ENCODE results near the gene EIF1AX.
"Not testable (repeated sequence)": the region's sequence is repeated elsewhere in the genome, so short reads cannot be mapped to it uniquely, and the experiment has no call there.

EIF1AX gene

GRCh38 chrX:20129547-20129946 lies 12.1 kb downstream of the EIF1AX start:
- Histone ChIP-seq H3K79me1 (ENCODE audit: low read length) (no peaks in the 10 kb centered on the region), H3K27me3 (ENCODE audit: insufficient read depth, low read length) (no peaks in the 10 kb centered on the region), H3K4me3 (ENCODE audit: low read depth, low read length) (no peak overlapping the region), H2AK5ac (ENCODE audit: low read length) (no peak overlapping the region), H3K4me1 (ENCODE audit: control insufficient read depth in 1 of 2, insufficient read depth in 2 of 2, low read length in 2 of 2) (no peaks in the 10 kb centered on the region), H3K79me2 (ENCODE audit: control insufficient read depth, insufficient read depth, low read length, poor library complexity) (no peaks in the 10 kb centered on the region), H2BK120ac (ENCODE audit: insufficient read depth, low read length, poor library complexity) (no peak overlapping the region), H3K18ac (ENCODE audit: low read length) (no peak overlapping the region), H3K4me2 (ENCODE audit: low read length) (no peak overlapping the region), H2BK12ac (ENCODE audit: low read length) (no peak overlapping the region), H4K12ac (ENCODE audit: low read depth, low read length) (no peak overlapping the region), H3K9ac (ENCODE audit: low read length) (no peak overlapping the region), H4K91ac (ENCODE audit: low read depth, low read length) (no peak overlapping the region), H3K36me3 (ENCODE audit: control insufficient read depth in 1 of 2, insufficient read depth in 2 of 2, low read length in 2 of 2) (peaks cover 13 to 14% of the 10 kb centered on the region in 2 experiments), H3K9me3 (ENCODE audit: insufficient read depth, low read depth, low read length) (no peaks in the 10 kb centered on the region), H2BK5ac (ENCODE audit: low read depth, low read length, poor library complexity) (no peak overlapping the region), H4K8ac (ENCODE audit: low read depth, low read length) (no peak overlapping the region), H3K14ac (ENCODE audit: low read length) (no peak overlapping the region), H3K4ac (ENCODE audit: low read depth, low read length) (no peak overlapping the region), H3K23ac (ENCODE audit: low read length) (no peak overlapping the region), H3K27ac (ENCODE audit: low read depth, low read length) (no peak overlapping the region), H2AFZ (ENCODE audit: insufficient read depth, low read length, poor library complexity) (no peak overlapping the region)
- no CpG with 5 or more reads among the region's 1 CpG for WGBS (ENCODE audit: extremely low coverage, insufficient coverage, insufficient read length)
- no peak for DNase-seq

GRCh38 chrX:20128670-20129069 lies 13.0 kb downstream of the EIF1AX start:
- Histone ChIP-seq H2BK12ac (ENCODE audit: low read length) (no peak overlapping the region), H3K27me3 (ENCODE audit: insufficient read depth, low read length) (no peaks in the 10 kb centered on the region), H2AK5ac (ENCODE audit: low read length) (no peak overlapping the region), H4K8ac (ENCODE audit: low read depth, low read length) (no peak overlapping the region), H2BK120ac (ENCODE audit: insufficient read depth, low read length, poor library complexity) (no peak overlapping the region), H3K4me3 (ENCODE audit: low read depth, low read length) (no peak overlapping the region), H4K12ac (ENCODE audit: low read depth, low read length) (no peak overlapping the region), H3K18ac (ENCODE audit: low read length) (no peak overlapping the region), H3K4ac (ENCODE audit: low read depth, low read length) (no peak overlapping the region), H2BK5ac (ENCODE audit: low read depth, low read length, poor library complexity) (no peak overlapping the region), H3K4me1 (ENCODE audit: control insufficient read depth in 1 of 2, insufficient read depth in 2 of 2, low read length in 2 of 2) (no peaks in the 10 kb centered on the region), H3K14ac (ENCODE audit: low read length) (no peak overlapping the region), H3K27ac (ENCODE audit: low read depth, low read length) (no peak overlapping the region), H4K91ac (ENCODE audit: low read depth, low read length) (no peak overlapping the region), H2AFZ (ENCODE audit: insufficient read depth, low read length, poor library complexity) (no peak overlapping the region), H3K79me1 (ENCODE audit: low read length) (no peaks in the 10 kb centered on the region), H3K36me3 (ENCODE audit: control insufficient read depth in 1 of 2, insufficient read depth in 2 of 2, low read length in 2 of 2) (peaks cover 9 to 13% of the 10 kb centered on the region in 2 experiments), H3K4me2 (ENCODE audit: low read length) (no peak overlapping the region), H3K79me2 (ENCODE audit: control insufficient read depth, insufficient read depth, low read length, poor library complexity) (no peaks in the 10 kb centered on the region), H3K23ac (ENCODE audit: low read length) (no peak overlapping the region), H3K9me3 (ENCODE audit: insufficient read depth, low read depth, low read length) (no peaks in the 10 kb centered on the region), H3K9ac (ENCODE audit: low read length) (no peak overlapping the region)
- no CpG with 5 or more reads among the region's 4 CpGs for WGBS (ENCODE audit: extremely low coverage, insufficient coverage, insufficient read length)
- DNase-seq: no peak

- H3K27me3 ChIP-seq (ENCODE audit: insufficient read depth, low read length); H2AK5ac ChIP-seq (ENCODE audit: low read length); H2AFZ ChIP-seq (ENCODE audit: insufficient read depth, low read length, poor library complexity); H4K12ac ChIP-seq (ENCODE audit: low read depth, low read length); H2BK5ac ChIP-seq (ENCODE audit: low read depth, low read length, poor library complexity); H3K4me1 ChIP-seq (ENCODE audit: control insufficient read depth in 1 of 2, insufficient read depth in 2 of 2, low read length in 2 of 2); H3K4ac ChIP-seq (ENCODE audit: low read depth, low read length); H3K14ac ChIP-seq (ENCODE audit: low read length); H3K9ac ChIP-seq (ENCODE audit: low read length); H3K4me3 ChIP-seq (ENCODE audit: low read depth, low read length); H3K79me2 ChIP-seq (ENCODE audit: control insufficient read depth, insufficient read depth, low read length, poor library complexity); H3K36me3 ChIP-seq (ENCODE audit: control insufficient read depth in 1 of 2, insufficient read depth in 2 of 2, low read length in 2 of 2); H2BK12ac ChIP-seq (ENCODE audit: low read length); H3K27ac ChIP-seq (ENCODE audit: low read depth, low read length); H3K9me3 ChIP-seq (ENCODE audit: insufficient read depth, low read depth, low read length); H3K4me2 ChIP-seq (ENCODE audit: low read length); DNase-seq; H3K23ac ChIP-seq (ENCODE audit: low read length); H3K18ac ChIP-seq (ENCODE audit: low read length); H3K79me1 ChIP-seq (ENCODE audit: low read length); H2BK120ac ChIP-seq (ENCODE audit: insufficient read depth, low read length, poor library complexity); H4K91ac ChIP-seq (ENCODE audit: low read depth, low read length); H4K8ac ChIP-seq (ENCODE audit: low read depth, low read length): not testable (repeated sequence)
- no CpG with 5 or more reads among the region's 3 CpGs for WGBS (ENCODE audit: extremely low coverage, insufficient coverage, insufficient read length)
Observed at GRCh38 chrX:20127440-20127839, 14.2 kb downstream of the EIF1AX start.

GRCh38 chrX:20126833-20127232 lies 14.8 kb downstream of the EIF1AX start:
- not testable (repeated sequence) for H3K9me3 ChIP-seq (ENCODE audit: insufficient read depth, low read depth, low read length); DNase-seq; H3K27me3 ChIP-seq (ENCODE audit: insufficient read depth, low read length); H3K36me3 ChIP-seq (ENCODE audit: control insufficient read depth in 1 of 2, insufficient read depth in 2 of 2, low read length in 2 of 2); H3K9ac ChIP-seq (ENCODE audit: low read length); H3K27ac ChIP-seq (ENCODE audit: low read depth, low read length); H3K4ac ChIP-seq (ENCODE audit: low read depth, low read length); H4K12ac ChIP-seq (ENCODE audit: low read depth, low read length); H2BK12ac ChIP-seq (ENCODE audit: low read length); H3K23ac ChIP-seq (ENCODE audit: low read length); H2BK120ac ChIP-seq (ENCODE audit: insufficient read depth, low read length, poor library complexity); H3K4me3 ChIP-seq (ENCODE audit: low read depth, low read length); H3K79me1 ChIP-seq (ENCODE audit: low read length); H3K4me1 ChIP-seq (ENCODE audit: control insufficient read depth in 1 of 2, insufficient read depth in 2 of 2, low read length in 2 of 2); H3K14ac ChIP-seq (ENCODE audit: low read length); H2AFZ ChIP-seq (ENCODE audit: insufficient read depth, low read length, poor library complexity); H3K18ac ChIP-seq (ENCODE audit: low read length); H2AK5ac ChIP-seq (ENCODE audit: low read length); H4K8ac ChIP-seq (ENCODE audit: low read depth, low read length); H4K91ac ChIP-seq (ENCODE audit: low read depth, low read length); H2BK5ac ChIP-seq (ENCODE audit: low read depth, low read length, poor library complexity); H3K4me2 ChIP-seq (ENCODE audit: low read length); H3K79me2 ChIP-seq (ENCODE audit: control insufficient read depth, insufficient read depth, low read length, poor library complexity)
- no CpG with 5 or more reads among the region's 1 CpG for WGBS (ENCODE audit: extremely low coverage, insufficient coverage, insufficient read length)

Data from trophoblast cell (in vitro differentiated cells and primary cell).